ACC112 (cell line): ENCODE results near the gene CPA1.

Experiments used
- H2AFZ ChIP-seq: fragments of 200-600 bp; sonication (generic); one replicate; pipeline ENCODE4 v1.6.0; 2017; ENCODE audit warnings: antibody characterized with exemption, low read length; ENCODE audit not compliant: unreplicated experiment
- H3K27ac ChIP-seq: fragments of 200-600 bp; sonication (generic); 2 replicates; pipeline ENCODE4 v1.5.1; 2014; ENCODE audit warnings: low read depth, mild to moderate bottlenecking, antibody characterized with exemption, low read length, moderate library complexity
- H3K27me3 ChIP-seq: fragments of 200-600 bp; sonication (generic); 2 replicates; pipeline ENCODE4 v1.6.1; 2014; ENCODE audit warnings: mild to moderate bottlenecking, antibody characterized with exemption, low read length, moderate library complexity, mixed read lengths; ENCODE audit not compliant: insufficient read depth
- H3K36me3 ChIP-seq: fragments of 200-600 bp; sonication (generic); 2 replicates; pipeline ENCODE4 v1.6.1; 2016; ENCODE audit warnings: mild to moderate bottlenecking, antibody characterized with exemption, low read length, moderate library complexity, mixed read lengths; ENCODE audit not compliant: insufficient read depth
- H3K4me1 ChIP-seq: fragments of 200-600 bp; sonication (generic); one replicate; pipeline ENCODE4 v1.6.1; 2016; ENCODE audit warnings: low read length, mixed read lengths; ENCODE audit not compliant: insufficient read depth, unreplicated experiment, control insufficient read depth
- H3K4me3 ChIP-seq: fragments of 200-600 bp; sonication (generic); 2 replicates; pipeline ENCODE4 v1.5.1; 2014; ENCODE audit warnings: mild to moderate bottlenecking, low read depth, low read length
- H3K79me2 ChIP-seq: fragments of 200-600 bp; sonication (generic); one replicate; pipeline ENCODE4 v1.6.0; 2016; ENCODE audit warnings: low read length; ENCODE audit not compliant: control insufficient read depth, unreplicated experiment, insufficient read depth

The CPA1 gene

DNA sequence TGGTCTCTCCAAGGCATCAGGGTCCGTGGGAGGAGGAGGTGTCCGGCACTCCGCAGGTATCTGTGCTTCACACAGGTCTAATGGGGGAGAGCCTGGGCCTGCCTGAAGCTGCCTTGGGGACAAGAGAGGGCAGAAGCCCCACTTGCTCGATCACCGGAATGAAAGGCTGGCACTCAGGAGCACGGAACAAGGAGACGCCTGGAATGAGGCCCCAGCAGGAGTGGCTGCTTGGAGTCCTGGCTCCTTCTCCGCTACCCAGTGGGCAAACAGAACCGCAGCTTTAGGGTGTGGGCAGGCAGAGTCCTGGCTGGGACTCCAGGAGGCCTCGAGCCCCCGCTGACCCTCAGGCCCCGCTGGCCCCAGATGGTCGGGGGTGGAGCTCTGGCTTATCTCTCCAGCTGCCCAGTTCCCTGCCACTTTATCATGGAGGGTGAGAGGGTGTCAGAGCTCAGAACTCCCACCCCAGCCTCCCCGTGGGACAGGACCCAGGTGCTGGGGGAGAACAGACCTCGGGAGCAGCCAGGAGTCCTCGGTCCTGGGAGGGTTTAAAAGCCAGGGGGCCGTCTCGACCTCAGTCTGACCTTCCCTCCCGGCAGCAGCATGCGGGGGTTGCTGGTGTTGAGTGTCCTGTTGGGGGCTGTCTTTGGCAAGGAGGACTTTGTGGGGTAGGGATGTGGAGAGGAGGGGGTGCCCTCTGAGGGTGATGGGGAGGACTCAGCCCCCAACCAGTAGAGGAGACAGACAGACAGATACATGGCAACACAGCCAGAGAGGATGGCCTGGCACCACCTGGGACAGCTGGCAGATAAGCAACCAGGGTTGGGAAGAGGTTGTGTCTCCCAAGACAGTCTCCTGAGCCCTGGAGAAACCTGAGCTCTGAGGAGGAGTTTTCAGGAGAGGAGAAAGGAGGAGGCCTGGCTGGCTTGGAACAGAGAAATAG lies at the start of gene CPA1:
Gene CPA1, plus strand, starts transcription at position 574 of the 940 bp plus-strand sequence. Its CDS starts 27 bp downstream, at position 601.
- H3K27me3 ChIP-seq = no peaks in the 10 kb centered on the region
- no peaks in the 10 kb centered on the region for H3K36me3 ChIP-seq
- H3K4me1 ChIP-seq = no peaks in the 10 kb centered on the region
- H3K27ac ChIP-seq = no peak within 1 kb of the TSS
- no peaks in the 10 kb centered on the region for H3K79me2 ChIP-seq
- H3K4me3 ChIP-seq = no peak within 1 kb of the TSS
- H2AFZ ChIP-seq = no peak within 1 kb of the TSS

GRCh38 chr7:130332259-130333053 lies 47.8 kb upstream of the CPA1 start:
- Histone ChIP-seq H3K27me3 (no peaks in the 10 kb centered on the region), H3K4me3 (no peak overlapping the region), H3K36me3 (no peaks in the 10 kb centered on the region), H3K4me1 (peaks cover 13% of the 10 kb centered on the region), H2AFZ (no peak overlapping the region), H3K79me2 (no peaks in the 10 kb centered on the region), H3K27ac (no peak overlapping the region)

- peak overlapping the region; percentile 47 for H3K4me3 ChIP-seq
- no peaks in the 10 kb centered on the region for H3K36me3 ChIP-seq
- H3K4me1 ChIP-seq = peaks cover 13% of the 10 kb centered on the region
- H3K27me3 ChIP-seq = no peaks in the 10 kb centered on the region
- H3K27ac ChIP-seq = no peak overlapping the region
- no peaks in the 10 kb centered on the region for H3K79me2 ChIP-seq
- H2AFZ ChIP-seq = peak overlapping the region; percentile 75
Observed at GRCh38 chr7:130333832-130334231, 46.5 kb upstream of the CPA1 start.

DNA sequence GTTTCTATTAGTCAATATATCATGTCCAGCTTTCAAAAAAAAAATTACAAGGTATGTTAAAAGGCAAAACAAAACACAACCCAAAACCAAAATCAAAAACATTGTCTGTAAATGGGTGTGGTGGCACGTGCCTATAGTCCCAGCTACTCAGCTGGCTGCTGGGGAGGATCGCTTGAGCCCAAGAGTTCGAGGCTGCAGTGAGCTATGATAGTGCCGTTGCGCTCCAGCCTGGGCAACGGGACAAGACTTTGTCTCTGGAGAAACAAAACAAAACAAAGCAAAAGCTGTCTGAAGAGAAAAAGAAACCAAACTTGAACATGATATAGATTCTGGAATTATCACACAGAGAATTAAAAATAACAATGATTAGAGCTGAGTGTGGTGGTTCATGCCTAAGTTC lies 46.0 kb upstream of the CPA1 start:
- H3K36me3 ChIP-seq = no peaks in the 10 kb centered on the region
- H2AFZ ChIP-seq = peak overlapping the region; percentile 75
- peaks cover 13% of the 10 kb centered on the region for H3K4me1 ChIP-seq
- H3K4me3 ChIP-seq = peak overlapping the region; percentile 47
- no peaks in the 10 kb centered on the region for H3K79me2 ChIP-seq
- no peaks in the 10 kb centered on the region for H3K27me3 ChIP-seq
- H3K27ac ChIP-seq = 0 out of 2 replicates have a peak overlapping the region, but pooled peaks have one; percentile 18

DNA sequence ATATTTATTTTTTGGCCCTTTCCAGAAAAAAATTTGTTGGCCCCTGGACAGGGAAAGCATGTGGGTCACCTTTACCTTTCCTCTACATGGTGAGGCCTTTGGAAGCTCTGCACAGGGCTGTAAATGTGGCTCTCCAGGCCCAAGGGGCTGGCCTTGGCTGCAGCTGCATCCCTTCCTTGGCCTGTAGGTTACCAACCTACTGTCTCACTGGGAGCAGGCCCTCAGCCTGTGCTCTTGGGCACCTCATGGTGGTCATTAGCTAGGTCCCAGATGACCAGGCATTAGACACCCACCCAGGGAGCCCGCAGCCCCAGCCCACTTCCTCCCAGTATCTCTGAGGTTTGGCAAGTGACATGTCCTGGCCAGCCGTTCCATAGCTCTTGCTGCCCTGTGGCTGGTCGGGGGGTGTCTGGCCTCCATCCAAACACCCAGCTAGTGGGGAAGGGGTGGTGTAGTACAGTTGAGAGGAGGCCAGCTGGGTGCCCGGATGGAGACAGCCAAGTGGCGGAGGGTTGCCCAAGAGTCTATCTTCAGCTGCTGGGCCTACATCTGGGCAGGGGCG lies 42.8 kb upstream of the CPA1 start:
- Histone ChIP-seq H3K36me3 (no peaks in the 10 kb centered on the region), H3K79me2 (no peaks in the 10 kb centered on the region), H3K27ac (no peak overlapping the region), H3K4me1 (peaks cover 13% of the 10 kb centered on the region), H3K27me3 (no peaks in the 10 kb centered on the region), H3K4me3 (no peak overlapping the region), H2AFZ (no peak overlapping the region)

GRCh38 chr7:130338233-130338632 lies 42.1 kb upstream of the CPA1 start:
- no peak overlapping the region for H2AFZ ChIP-seq

GRCh38 chr7:130341882-130342281 lies 38.4 kb upstream of the CPA1 start:
- H2AFZ ChIP-seq = no peak overlapping the region
- no peaks in the 10 kb centered on the region for H3K79me2 ChIP-seq
- no peak overlapping the region for H3K27ac ChIP-seq
- peaks cover 5% of the 10 kb centered on the region for H3K4me1 ChIP-seq
- H3K4me3 ChIP-seq = no peak overlapping the region
- no peaks in the 10 kb centered on the region for H3K27me3 ChIP-seq
- no peaks in the 10 kb centered on the region for H3K36me3 ChIP-seq

More at GRCh38 chr7:130338233-130338632, 42.1 kb upstream of the CPA1 start:
- no peaks in the 10 kb centered on the region for H3K36me3 ChIP-seq
- no peaks in the 10 kb centered on the region for H3K27me3 ChIP-seq
- H3K27ac ChIP-seq = no peak overlapping the region
- H3K79me2 ChIP-seq = no peaks in the 10 kb centered on the region
- H3K4me3 ChIP-seq = no peak overlapping the region
- peaks cover 13% of the 10 kb centered on the region for H3K4me1 ChIP-seq

DNA sequence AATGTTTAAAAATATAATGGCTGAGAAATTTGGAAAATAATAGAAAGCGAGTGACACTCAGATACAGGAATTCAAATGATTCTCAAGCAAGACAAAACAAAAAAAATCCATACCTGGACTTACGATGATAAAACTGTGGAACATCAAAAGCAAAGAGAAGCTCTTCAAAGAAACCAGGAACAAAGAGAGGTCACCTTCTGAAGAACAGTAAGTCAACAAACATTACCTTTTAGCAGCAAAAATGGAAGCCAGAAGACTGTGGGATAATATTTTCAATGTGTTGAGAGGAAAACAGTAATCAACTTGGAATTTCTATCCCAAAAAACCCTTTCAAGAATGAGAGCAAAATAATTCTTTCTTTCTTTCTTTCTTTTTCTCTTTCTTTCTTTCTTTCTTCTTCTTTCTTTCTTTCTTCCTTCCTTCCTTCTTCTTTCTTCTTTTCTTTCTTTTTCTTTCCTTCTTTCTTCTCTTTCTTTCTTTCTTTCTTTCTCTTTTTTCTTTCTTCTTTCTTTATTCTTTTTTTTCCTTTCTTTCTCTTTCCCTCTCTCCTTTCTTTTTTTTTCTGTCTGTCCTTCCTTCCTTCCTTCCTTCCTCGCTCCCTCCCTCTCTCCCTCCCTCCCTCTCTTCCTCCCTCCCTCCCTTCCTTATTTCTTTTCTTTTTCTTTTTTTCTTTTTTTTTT lies 37.5 kb upstream of the CPA1 start:
- Histone ChIP-seq H3K27me3 (no peaks in the 10 kb centered on the region), H3K27ac (no peak overlapping the region), H3K79me2 (no peaks in the 10 kb centered on the region), H3K4me1 (peaks cover 5% of the 10 kb centered on the region), H2AFZ (no peak overlapping the region), H3K4me3 (no peak overlapping the region), H3K36me3 (no peaks in the 10 kb centered on the region)

GRCh38 chr7:130344271-130344866 lies 35.9 kb upstream of the CPA1 start, which contains the start of gene CPA5:
Gene CPA5, plus strand, starts transcription at chr7:130344816. Its CDS starts 1,670 bp downstream, at chr7:130346486.
- Histone ChIP-seq H3K79me2 (no peaks in the 10 kb centered on the region), H2AFZ (peak within 1 kb of the TSS; percentile 66), H3K27ac (no peak within 1 kb of the TSS), H3K4me1 (peaks cover 5% of the 10 kb centered on the region), H3K4me3 (peak within 1 kb of the TSS; percentile 57), H3K27me3 (no peaks in the 10 kb centered on the region), H3K36me3 (no peaks in the 10 kb centered on the region)

DNA sequence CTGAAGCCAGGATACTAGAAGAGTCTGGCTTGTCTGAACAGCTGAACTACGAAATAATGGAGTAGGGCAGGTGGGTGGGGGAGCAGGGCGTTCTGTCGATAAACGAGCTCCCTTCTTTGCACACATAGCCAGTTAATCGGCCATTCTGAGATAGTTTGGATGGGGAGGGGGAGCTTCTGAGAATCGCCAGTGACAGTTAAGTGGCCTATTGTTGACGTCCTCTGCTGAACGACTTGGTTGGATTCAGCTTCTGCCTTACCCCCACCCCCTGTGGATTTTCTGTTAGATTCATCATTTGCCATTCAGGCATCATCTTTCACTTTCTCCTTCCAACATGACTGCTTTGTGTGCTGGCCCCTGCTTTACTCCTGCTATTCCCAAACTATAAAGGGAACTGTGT lies 35.2 kb upstream of the CPA1 start:
- Histone ChIP-seq H2AFZ (peak overlapping the region; percentile 66), H3K27me3 (no peaks in the 10 kb centered on the region), H3K4me1 (peaks cover 5% of the 10 kb centered on the region), H3K79me2 (no peaks in the 10 kb centered on the region), H3K4me3 (peak overlapping the region; percentile 57), H3K36me3 (no peaks in the 10 kb centered on the region), H3K27ac (no peak overlapping the region)
